NOMO-1 treated with dmso at 0.1 percent for 144 hours (cell line): Measurements from ENCODE around the gene SLC6A6.

Experiments
- DNase-seq: peaks from one replicate; lab custom pipeline; 2025; ENCODE audit not compliant: unreplicated experiment; lab: John Stamatoyannopoulos, UW

Gene SLC6A6

GRCh38 chr3:14481646-14482036 is 79.2 kb downstream of the SLC6A6 start:
- DNase-seq, result no peak

- DNase-seq, result no peak
Observed at GRCh38 chr3:14482271-14482721, 79.9 kb downstream of the SLC6A6 start.

- no peak for DNase-seq
Observed at GRCh38 chr3:14483286-14483685, 80.9 kb downstream of the SLC6A6 start.

- DNase-seq, result no peak
Observed at GRCh38 chr3:14484741-14485140, 82.3 kb downstream of the SLC6A6 start.

GRCh38 chr3:14485981-14486380 is 83.6 kb downstream of the SLC6A6 start:
- DNase-seq, result no peak

- no peak for DNase-seq
Observed at GRCh38 chr3:14486460-14486859, 84.1 kb downstream of the SLC6A6 start.

- DNase-seq, result no peak
Observed at GRCh38 chr3:14487086-14487485, 84.7 kb downstream of the SLC6A6 start.

- no peak for DNase-seq
Observed at GRCh38 chr3:14487821-14488220, 85.4 kb downstream of the SLC6A6 start.

- no peak for DNase-seq
Observed at GRCh38 chr3:14488286-14489041, 86.1 kb downstream of the SLC6A6 start.

- no peak for DNase-seq
Observed at GRCh38 chr3:14489641-14490040, 87.2 kb downstream of the SLC6A6 start.

GRCh38 chr3:14490255-14490654 is 87.8 kb downstream of the SLC6A6 start:
- DNase-seq, result no peak

GRCh38 chr3:14490831-14491230 is 88.4 kb downstream of the SLC6A6 start:
- DNase-seq, result no peak

- DNase-seq, result no peak
Observed at GRCh38 chr3:14491396-14492190, 89.2 kb downstream of the SLC6A6 start.

- no peak for DNase-seq
Observed at GRCh38 chr3:14492948-14493881, 90.8 kb downstream of the SLC6A6 start.

GRCh38 chr3:14494279-14494972 is 92.0 kb downstream of the SLC6A6 start:
- DNase-seq, result no peak

GRCh38 chr3:14494973-14495300 is 92.5 kb downstream of the SLC6A6 start:
- DNase-seq, result no peak

GRCh38 chr3:14496351-14496750 is 93.9 kb downstream of the SLC6A6 start:
- no peak for DNase-seq

- DNase-seq, result no peak
Observed at GRCh38 chr3:14497321-14497720, 94.9 kb downstream of the SLC6A6 start.

- DNase-seq, result no peak
Observed at GRCh38 chr3:14502472-14502871, 100.1 kb downstream of the SLC6A6 start.

- DNase-seq, result no peak
Observed at GRCh38 chr3:14503033-14503705, 100.8 kb downstream of the SLC6A6 start.
